ENCODE measurements around the gene RMP24.

RMP24 gene

GRCh38 chr18:35974181-35974580 is 1.7 kb downstream of the RMP24 start:
- Histone ChIP-seq H3K9me3 (no peaks in the 10 kb centered on the region), H3K4me3 (peak overlapping the region; percentile 71), H3K4me1 (peaks cover 19% of the 10 kb centered on the region), H3K36me3 (ENCODE audit: insufficient read depth in 1 of 2, low read depth in 1 of 2) (peaks cover 16 to 56% of the 10 kb centered on the region in 2 donors), H3K27ac (no peak overlapping the region), H3K27me3 (ENCODE audit: insufficient read depth in 3 of 3, low read length in 2 of 3) (no peaks in the 10 kb centered on the region)
- 77 to 80% (median 78%) methylated on average over 3 of the region's 3 CpGs for WGBS, 3 donors
- no peak for DNase-seq
- intact Hi-C loops (cut with DNase I): loop anchor here in 1 of 2 donors (5.0 kb wide), 1 partner anchor 153 kb away; the partner anchor contains the start of genes ELP2 and SLC39A6
- ATAC-seq: no peak
- TF ChIP-seq, protein P1, sequence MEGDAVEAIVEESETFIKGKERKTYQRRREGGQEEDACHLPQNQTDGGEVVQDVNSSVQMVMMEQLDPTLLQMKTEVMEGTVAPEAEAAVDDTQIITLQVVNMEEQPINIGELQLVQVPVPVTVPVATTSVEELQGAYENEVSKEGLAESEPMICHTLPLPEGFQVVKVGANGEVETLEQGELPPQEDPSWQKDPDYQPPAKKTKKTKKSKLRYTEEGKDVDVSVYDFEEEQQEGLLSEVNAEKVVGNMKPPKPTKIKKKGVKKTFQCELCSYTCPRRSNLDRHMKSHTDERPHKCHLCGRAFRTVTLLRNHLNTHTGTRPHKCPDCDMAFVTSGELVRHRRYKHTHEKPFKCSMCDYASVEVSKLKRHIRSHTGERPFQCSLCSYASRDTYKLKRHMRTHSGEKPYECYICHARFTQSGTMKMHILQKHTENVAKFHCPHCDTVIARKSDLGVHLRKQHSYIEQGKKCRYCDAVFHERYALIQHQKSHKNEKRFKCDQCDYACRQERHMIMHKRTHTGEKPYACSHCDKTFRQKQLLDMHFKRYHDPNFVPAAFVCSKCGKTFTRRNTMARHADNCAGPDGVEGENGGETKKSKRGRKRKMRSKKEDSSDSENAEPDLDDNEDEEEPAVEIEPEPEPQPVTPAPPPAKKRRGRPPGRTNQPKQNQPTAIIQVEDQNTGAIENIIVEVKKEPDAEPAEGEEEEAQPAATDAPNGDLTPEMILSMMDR (IDR thresholded peaks at IDR 0.05): no peak

DNA sequence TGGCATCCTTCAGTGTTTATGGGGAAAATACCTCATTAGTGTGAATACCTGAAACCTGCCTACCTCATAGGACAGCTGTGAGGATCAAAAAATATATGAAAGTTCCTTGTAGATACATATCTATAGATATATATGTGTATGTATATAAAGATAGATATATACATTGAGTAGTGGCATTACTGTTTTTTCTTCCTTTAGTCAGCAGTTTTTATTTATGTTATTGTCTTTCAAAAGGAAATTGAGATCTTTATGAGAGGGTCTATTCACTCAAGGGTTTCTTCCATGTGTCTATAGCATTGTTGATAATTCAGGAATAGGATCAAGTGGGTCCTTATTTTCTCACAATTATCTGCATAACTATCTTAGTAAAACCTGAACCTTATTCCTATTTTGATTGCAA is 6.6 kb downstream of the RMP24 start:
- intact Hi-C loops (cut with DNase I): no loop called here
- Histone ChIP-seq H3K9me3 (no peaks in the 10 kb centered on the region), H3K27ac (no peak overlapping the region), H3K27me3 (ENCODE audit: insufficient read depth in 3 of 3, low read length in 2 of 3) (no peaks in the 10 kb centered on the region), H3K4me1 (peaks cover 4% of the 10 kb centered on the region), H3K36me3 (ENCODE audit: insufficient read depth in 1 of 2, low read depth in 1 of 2) (peaks cover 16 to 90% of the 10 kb centered on the region in 2 donors), H3K4me3 (no peak overlapping the region)
- DNase-seq (no peak), ATAC-seq (no peak)
- TF ChIP-seq, protein P1 (IDR thresholded peaks at IDR 0.05): no peak

GRCh38 chr18:35982409-35983114 is 10.1 kb downstream of the RMP24 start:
- intact Hi-C loops (cut with DNase I): no loop called here
- peaks cover 9 to 61% of the 10 kb centered on the region in 2 donors for H3K36me3 ChIP-seq (ENCODE audit: insufficient read depth in 1 of 2, low read depth in 1 of 2)
- TF ChIP-seq, protein P1 (IDR thresholded peaks at IDR 0.05): no peak

DNA sequence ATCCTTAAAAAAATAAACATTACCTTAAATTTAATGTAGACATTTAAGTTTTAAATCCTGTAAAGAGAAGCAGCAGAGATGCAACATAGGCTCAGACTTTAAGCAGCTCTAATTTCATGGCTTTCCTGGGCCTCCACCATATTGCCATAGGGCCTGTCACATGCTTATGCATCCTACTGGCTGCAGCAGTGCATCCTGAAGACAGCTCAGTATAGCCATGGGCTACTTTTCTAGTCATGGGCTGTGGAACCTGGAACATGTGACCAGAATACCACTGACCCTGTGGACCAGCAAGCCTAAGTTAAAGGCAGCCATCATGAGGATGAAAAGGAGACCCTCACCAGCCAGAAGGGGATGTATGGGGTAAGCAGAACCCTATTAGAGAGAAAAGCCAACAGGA is 10.7 kb downstream of the RMP24 start:
- intact Hi-C loops (cut with DNase I): no loop called here
- Histone ChIP-seq H3K4me3 (no peak overlapping the region), H3K27me3 (ENCODE audit: insufficient read depth in 3 of 3, low read length in 2 of 3) (no peaks in the 10 kb centered on the region), H3K36me3 (ENCODE audit: insufficient read depth in 1 of 2, low read depth in 1 of 2) (peaks cover 3 to 57% of the 10 kb centered on the region in 2 donors), H3K27ac (no peak overlapping the region), H3K9me3 (no peaks in the 10 kb centered on the region), H3K4me1 (no peaks in the 10 kb centered on the region)
- TF ChIP-seq, protein P1 (IDR thresholded peaks at IDR 0.05): no peak
- no peak for ATAC-seq
- no peak for DNase-seq

More at GRCh38 chr18:35982409-35983114, 10.1 kb downstream of the RMP24 start:
- no peaks in the 10 kb centered on the region for H3K9me3 ChIP-seq
- no peak overlapping the region for H3K4me3 ChIP-seq
- DNase-seq (no peak), ATAC-seq (no peak)
- WGBS, 3 donors: 73 to 84% (median 80%) methylated on average over 2 of the region's 2 CpGs
- no peak overlapping the region for H3K27ac ChIP-seq
- no peaks in the 10 kb centered on the region for H3K27me3 ChIP-seq (ENCODE audit: insufficient read depth in 3 of 3, low read length in 2 of 3)
- no peaks in the 10 kb centered on the region for H3K4me1 ChIP-seq

GRCh38 chr18:35983818-35984217 is 11.3 kb downstream of the RMP24 start:
- Histone ChIP-seq H3K4me3 (no peak overlapping the region), H3K36me3 (ENCODE audit: insufficient read depth in 1 of 2, low read depth in 1 of 2) (peaks cover 2 to 57% of the 10 kb centered on the region in 2 donors), H3K4me1 (no peaks in the 10 kb centered on the region), H3K27me3 (ENCODE audit: insufficient read depth in 3 of 3, low read length in 2 of 3) (no peaks in the 10 kb centered on the region), H3K27ac (no peak overlapping the region), H3K9me3 (no peaks in the 10 kb centered on the region)
- TF ChIP-seq, protein P1 (IDR thresholded peaks at IDR 0.05): no peak
- ATAC-seq (no peak), DNase-seq (no peak)
- WGBS, 3 donors: 93 to 97% (median 95%) methylated on average over 5 of the region's 5 CpGs
- intact Hi-C loops (cut with DNase I): no loop called here
